Measurements from ENCODE around the gene ARHGEF9.

ARHGEF9 gene

GRCh38 chrX:63708801-63709200 lies 76.2 kb downstream of the ARHGEF9 start:
- Histone ChIP-seq H3F3A (ENCODE audit: insufficient read depth, low read length) (no peaks in the 10 kb centered on the region), H3K4me3 (ENCODE audit: low read length) (no peak overlapping the region), H2AFZ (ENCODE audit: low read length) (no peak overlapping the region), H3K4me1 (ENCODE audit: low read length) (no peaks in the 10 kb centered on the region), H4K20me1 (ENCODE audit: insufficient read depth, low read length) (no peaks in the 10 kb centered on the region), H3K9me3 (replicated peaks; ENCODE audit: insufficient read depth, low read length) (no peaks in the 10 kb centered on the region), H3K27me3 (replicated peaks; ENCODE audit: insufficient read depth, low read length) (no peaks in the 10 kb centered on the region), H3K79me2 (ENCODE audit: low read length) (no peaks in the 10 kb centered on the region), H3K36me3 (replicated peaks; ENCODE audit: insufficient read depth, low read length) (no peaks in the 10 kb centered on the region; the same call in 1 of the 2 replicates), H3K4me2 (ENCODE audit: low read depth, low read length) (no peak overlapping the region), H3K9me2 (replicated peaks; ENCODE audit: insufficient read depth, low read length) (no peaks in the 10 kb centered on the region), H3K9ac (ENCODE audit: low read length) (no peak overlapping the region), H3K27ac (ENCODE audit: low read length) (no peak overlapping the region)
- no peak for DNase-seq
- TF ChIP-seq EZH2 (optimal IDR thresholded peaks at IDR 0.05; ENCODE audit: low read depth, low read length) (no peak), CTCF (IDR thresholded peaks at IDR 0.05; ENCODE audit: low read length) (no peak), EZH2phosphoT487 (IDR thresholded peaks at IDR 0.05; ENCODE audit: low read length) (no peak)

- Histone ChIP-seq H3K27ac (ENCODE audit: low read length) (no peak overlapping the region), H3K4me1 (ENCODE audit: low read length) (no peaks in the 10 kb centered on the region)
Observed at GRCh38 chrX:63702556-63702955, 82.5 kb downstream of the ARHGEF9 start.

GRCh38 chrX:63686878-63687714 lies 97.9 kb downstream of the ARHGEF9 start:
- peak; percentile 52 for DNase-seq

More at GRCh38 chrX:63702556-63702955, 82.5 kb downstream of the ARHGEF9 start:
- no peaks in the 10 kb centered on the region; the same call in 1 of the 2 replicates for H3K36me3 ChIP-seq (replicated peaks; ENCODE audit: insufficient read depth, low read length)
- H3K9me2 ChIP-seq (replicated peaks; ENCODE audit: insufficient read depth, low read length), result no peaks in the 10 kb centered on the region
- no peak for DNase-seq
- H3K9me3 ChIP-seq (replicated peaks; ENCODE audit: insufficient read depth, low read length), result no peaks in the 10 kb centered on the region; the same call in 1 of the 2 replicates
- H3K9ac ChIP-seq (ENCODE audit: low read length), result no peak overlapping the region
- H3K4me2 ChIP-seq (ENCODE audit: low read depth, low read length), result no peak overlapping the region
- H3K79me2 ChIP-seq (ENCODE audit: low read length), result no peaks in the 10 kb centered on the region
- H2AFZ ChIP-seq (ENCODE audit: low read length), result no peak overlapping the region
- H3F3A ChIP-seq (ENCODE audit: insufficient read depth, low read length), result no peaks in the 10 kb centered on the region
- no peak overlapping the region for H3K4me3 ChIP-seq (ENCODE audit: low read length)
- H3K27me3 ChIP-seq (replicated peaks; ENCODE audit: insufficient read depth, low read length), result no peaks in the 10 kb centered on the region
- H4K20me1 ChIP-seq (ENCODE audit: insufficient read depth, low read length), result no peaks in the 10 kb centered on the region
- TF ChIP-seq EZH2 (optimal IDR thresholded peaks at IDR 0.05; ENCODE audit: low read depth, low read length) (no peak), EZH2phosphoT487 (IDR thresholded peaks at IDR 0.05; ENCODE audit: low read length) (no peak), CTCF (IDR thresholded peaks at IDR 0.05; ENCODE audit: low read length) (no peak)

More at GRCh38 chrX:63686878-63687714, 97.9 kb downstream of the ARHGEF9 start:
- Histone ChIP-seq H3K9me3 (replicated peaks; ENCODE audit: insufficient read depth, low read length) (no peaks in the 10 kb centered on the region), H3K79me2 (ENCODE audit: low read length) (no peaks in the 10 kb centered on the region), H3K4me3 (ENCODE audit: low read length) (no peak overlapping the region), H3K27me3 (replicated peaks; ENCODE audit: insufficient read depth, low read length) (no peaks in the 10 kb centered on the region), H3F3A (ENCODE audit: insufficient read depth, low read length) (no peaks in the 10 kb centered on the region), H4K20me1 (ENCODE audit: insufficient read depth, low read length) (no peaks in the 10 kb centered on the region), H3K4me2 (ENCODE audit: low read depth, low read length) (no peak overlapping the region), H3K27ac (ENCODE audit: low read length) (no peak overlapping the region), H3K36me3 (replicated peaks; ENCODE audit: insufficient read depth, low read length) (no peaks in the 10 kb centered on the region), H2AFZ (ENCODE audit: low read length) (no peak overlapping the region), H3K4me1 (ENCODE audit: low read length) (peaks cover 6% of the 10 kb centered on the region), H3K9me2 (replicated peaks; ENCODE audit: insufficient read depth, low read length) (no peaks in the 10 kb centered on the region), H3K9ac (ENCODE audit: low read length) (no peak overlapping the region)
- TF ChIP-seq EZH2 (optimal IDR thresholded peaks at IDR 0.05; ENCODE audit: low read depth, low read length) (no peak), EZH2phosphoT487 (IDR thresholded peaks at IDR 0.05; ENCODE audit: low read length) (no peak), CTCF (IDR thresholded peaks at IDR 0.05; ENCODE audit: low read length) (peak; percentile 82)
